ENCODE measurements around the gene DCLRE1B.
"Not testable (repeated sequence)": the region's sequence is repeated elsewhere in the genome, so short reads cannot be mapped to it uniquely, and the experiment has no call there.

Gene DCLRE1B

DNA sequence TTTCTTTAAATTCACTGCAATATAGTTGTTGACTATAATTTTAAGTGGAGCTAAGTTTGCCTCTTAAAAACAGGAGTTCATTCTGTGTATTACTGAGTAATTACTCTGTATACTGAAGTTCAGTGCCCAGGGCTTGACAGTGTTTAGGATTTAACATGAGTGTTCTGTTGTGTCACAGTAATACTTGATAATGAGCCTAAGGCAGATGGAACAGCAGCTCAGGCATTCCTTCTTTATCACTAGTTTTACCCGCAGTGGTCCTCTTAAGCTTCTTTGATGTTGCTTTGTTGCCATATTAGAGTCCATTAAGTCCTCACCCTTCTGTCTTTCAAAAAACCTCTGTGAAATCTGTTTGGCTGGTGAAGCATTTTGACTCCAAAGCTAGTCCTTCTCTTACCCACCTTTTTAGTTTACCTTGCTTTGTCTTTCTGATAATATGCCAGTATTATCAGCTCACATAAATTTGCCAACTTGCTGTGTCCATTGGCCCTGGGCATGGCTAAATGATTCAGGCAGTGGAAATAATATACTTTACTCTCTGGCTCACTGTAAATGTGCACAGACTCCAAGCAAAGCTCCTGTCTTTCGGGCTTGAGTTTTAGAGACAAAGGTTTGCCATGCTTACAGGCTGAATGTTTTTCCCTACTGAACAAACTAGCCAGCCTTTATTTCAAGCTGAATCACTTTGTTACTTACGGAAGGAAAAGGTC, 41.7 kb downstream of the DCLRE1B start:
- peak in 1 of 51 donors; percentile 44 for DNase-seq

DNA sequence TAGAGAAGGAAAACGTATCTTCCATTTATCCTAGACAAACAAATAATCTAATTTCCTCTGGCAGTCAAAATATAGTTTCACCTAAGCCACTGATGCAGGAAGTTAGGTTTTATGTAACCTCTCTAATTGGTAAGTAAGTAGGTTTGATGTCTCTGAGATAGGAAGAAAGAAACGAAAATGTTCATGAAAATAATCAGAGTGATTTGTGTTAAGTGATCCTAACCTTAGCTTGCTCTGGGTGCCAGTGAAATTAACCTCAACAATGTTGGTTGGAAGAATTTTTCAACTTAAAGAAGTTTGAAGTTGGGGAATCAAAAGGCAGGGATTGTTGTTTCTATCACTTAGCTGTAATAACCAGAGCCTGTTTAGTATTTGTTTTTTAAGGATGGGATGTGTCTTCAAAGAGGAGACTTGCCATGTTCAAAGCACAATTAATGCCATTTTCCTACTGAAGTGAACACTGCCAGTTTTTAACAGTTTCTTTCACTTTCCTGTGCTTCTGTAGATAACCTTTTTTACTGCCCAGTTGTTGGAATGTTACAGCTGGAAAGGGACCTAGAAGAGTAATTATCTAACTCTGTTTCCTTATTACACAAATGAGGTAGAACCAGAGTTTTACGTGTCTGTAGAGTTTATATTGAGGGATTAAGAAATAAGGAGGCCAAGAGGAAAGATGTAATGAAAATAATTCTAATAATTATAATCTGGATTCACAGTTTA, 42.4 kb downstream of the DCLRE1B start:
- DNase-seq: no peak

DNA sequence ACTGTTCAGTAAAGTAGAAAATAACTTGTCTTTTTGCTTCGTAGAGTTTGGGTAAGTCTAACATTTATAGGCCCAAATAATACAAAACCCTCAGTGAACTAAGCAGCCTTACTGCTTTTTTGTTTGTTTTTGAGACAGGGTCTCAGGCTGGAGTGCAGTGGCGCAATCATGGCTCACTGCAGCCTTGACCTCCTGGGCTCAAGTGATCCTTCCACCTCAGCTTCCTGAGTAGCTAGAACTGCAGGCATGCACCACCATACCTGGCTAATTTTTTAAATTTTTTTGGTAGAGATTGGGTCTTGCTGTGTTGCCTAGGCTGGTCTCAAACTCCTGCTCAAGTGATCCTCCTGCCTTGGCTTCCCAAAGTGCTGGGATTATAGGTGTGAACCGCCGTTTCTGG, 43.0 kb downstream of the DCLRE1B start:
- DNase-seq: not testable (repeated sequence)

DNA sequence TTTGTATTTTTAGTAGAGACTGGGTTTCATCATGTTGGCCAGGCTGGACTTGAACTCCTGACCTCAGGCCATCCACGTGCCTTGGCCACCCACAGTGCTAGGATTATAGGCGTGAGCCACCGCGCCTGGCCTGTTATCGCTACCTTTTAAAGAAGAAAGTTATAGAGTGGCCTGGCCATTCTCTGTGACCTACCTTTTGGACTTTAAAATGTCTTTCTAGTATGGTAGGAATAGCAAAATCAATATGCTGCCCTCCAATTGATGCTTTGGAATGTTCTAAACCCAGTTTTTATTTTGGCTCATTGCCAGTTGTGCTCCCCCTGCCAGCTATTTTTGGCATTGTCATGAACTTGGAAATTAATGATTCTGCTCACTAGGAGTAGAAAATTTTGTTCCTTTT, 43.9 kb downstream of the DCLRE1B start:
- peak in 1 of 51 donors; percentile 11 for DNase-seq

DNA sequence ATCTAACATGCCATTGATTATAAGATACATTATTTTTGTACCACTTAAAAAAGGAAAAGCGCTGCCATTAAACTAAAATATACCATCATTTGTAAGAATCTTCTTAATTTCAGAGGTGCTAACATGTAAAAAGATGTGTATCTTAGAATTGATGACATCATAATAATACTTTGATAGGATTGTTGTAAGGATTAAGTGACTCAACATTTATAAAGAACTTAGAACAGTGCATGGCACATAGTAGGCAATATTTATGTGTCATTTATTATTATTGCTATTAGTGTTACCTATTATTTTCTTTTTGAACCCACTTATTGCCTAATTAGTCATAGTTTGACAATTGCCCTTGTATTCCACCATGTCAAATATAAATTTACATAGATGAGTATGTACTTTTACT, 45.8 kb downstream of the DCLRE1B start:
- no peak for DNase-seq

DNA sequence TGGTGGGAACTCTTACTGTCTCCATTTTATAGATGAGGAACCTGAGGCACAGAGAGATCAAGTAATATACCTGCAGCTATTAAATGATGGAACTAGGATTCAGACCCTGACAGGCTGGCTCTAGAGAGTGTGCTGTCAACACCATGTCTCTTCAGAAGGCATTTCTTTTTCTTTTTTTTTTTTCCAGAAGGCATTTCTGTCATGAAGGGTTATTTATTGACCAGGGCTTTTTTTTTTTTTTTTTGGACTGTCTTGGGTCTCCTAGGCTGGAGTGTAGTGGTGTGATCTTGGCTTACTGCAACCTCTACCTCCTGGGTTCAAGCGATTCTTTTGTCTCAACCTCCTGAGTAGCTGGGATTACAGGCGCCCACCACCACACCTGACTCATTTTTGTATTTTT, 46.6 kb downstream of the DCLRE1B start:
- no peak for DNase-seq

DNA sequence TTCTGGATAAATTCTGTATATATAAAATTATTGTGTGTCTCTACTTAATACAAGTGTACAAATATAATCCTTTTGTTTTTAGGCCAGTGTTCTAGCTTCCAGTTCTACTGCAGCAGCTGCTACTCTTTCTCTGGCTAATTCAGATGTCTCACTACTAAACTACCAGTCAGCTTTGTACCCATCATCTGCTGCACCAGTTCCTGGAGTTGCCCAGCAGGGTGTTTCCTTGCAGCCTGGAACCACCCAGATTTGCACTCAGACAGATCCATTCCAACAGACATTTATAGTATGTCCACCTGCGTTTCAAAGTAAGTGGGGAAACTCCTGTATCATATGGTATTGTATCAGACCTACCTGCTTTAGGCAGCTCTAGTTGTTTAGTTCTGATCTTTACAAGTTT, 52.9 kb downstream of the DCLRE1B start:
- no peak for DNase-seq

DNA sequence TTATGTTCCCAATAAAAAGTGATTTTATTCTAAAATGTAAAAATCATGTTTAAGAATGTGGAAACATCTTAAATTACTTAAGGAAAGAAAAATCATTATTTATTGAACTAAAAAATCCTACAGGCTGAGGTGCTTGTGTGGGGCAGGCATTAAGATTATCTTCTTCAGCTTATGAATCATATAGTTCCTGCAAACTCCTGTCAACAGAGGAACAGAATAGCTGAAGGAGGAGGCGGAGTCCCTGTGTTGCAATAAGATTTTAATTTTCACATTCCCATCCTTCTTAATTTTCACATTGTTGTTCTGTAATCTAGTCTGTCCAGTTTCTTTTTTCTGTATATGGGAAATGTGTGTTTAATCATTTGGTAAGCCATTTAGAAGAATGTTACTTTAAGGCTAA, 53.6 kb downstream of the DCLRE1B start:
- no peak for DNase-seq

DNA sequence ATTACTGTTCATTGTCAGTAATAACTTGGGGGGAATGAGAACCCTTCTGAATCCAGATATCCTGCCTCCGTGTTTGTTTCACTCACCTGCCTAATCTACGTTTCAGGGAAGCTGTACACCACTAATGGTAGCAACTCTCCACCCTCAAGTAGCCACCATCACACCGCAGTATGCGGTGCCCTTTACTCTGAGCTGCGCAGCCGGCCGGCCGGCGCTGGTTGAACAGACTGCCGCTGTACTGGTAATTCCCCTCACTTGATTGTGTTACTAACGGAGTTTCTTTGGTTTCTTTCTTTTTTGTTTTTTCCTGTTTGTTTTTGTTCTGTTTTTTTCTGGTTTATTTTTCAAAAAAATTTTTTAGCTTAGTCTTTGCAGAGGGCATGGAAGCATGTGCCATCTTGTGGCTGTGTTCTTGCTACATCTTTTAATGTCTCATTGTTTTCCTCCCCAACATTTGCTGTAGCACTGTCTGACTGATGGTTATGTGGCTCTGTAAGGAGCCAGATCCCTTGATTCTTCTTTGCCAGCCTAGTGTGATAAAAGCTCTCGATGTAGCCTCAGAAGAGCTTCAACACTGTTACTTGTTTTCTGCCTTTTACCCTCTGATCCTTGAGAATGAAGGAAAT, 58.3 kb downstream of the DCLRE1B start:
- peak in 1 of 51 donors; percentile 6 for DNase-seq
